ENCODE results near the gene RAD51B.

- TF ChIP-seq CTCF (conservative IDR thresholded peaks at IDR 0.05; ENCODE audit: low read depth, low read length) = no peak
- no peak for TF ChIP-seq EZH2 (IDR thresholded peaks at IDR 0.05; ENCODE audit: low read length, unreplicated experiment)
- no peak for TF ChIP-seq EZH2phosphoT487 (IDR thresholded peaks at IDR 0.05; ENCODE audit: borderline replicate concordance, low read length)
Observed at GRCh38 chr14:68412505-68413465, 593.2 kb downstream of the RAD51B start.

Measured in PC-3 (cell line).